Inflammatory macrophage treated with lipopolysaccharide for 4 hours (primary cell): ENCODE data around the gene SNX27.
A peak's percentile ranks its signal among the peaks of the same experiment; 100 is the strongest.
"Not testable (repeated sequence)": the region's sequence is repeated elsewhere in the genome, so short reads cannot be mapped to it uniquely, and the experiment has no call there.

ENCODE experiments used
- DNase-seq: peaks from one replicate; pipeline ENCODE4 v3.0.0-alpha.2; 2020

The SNX27 gene

DNA sequence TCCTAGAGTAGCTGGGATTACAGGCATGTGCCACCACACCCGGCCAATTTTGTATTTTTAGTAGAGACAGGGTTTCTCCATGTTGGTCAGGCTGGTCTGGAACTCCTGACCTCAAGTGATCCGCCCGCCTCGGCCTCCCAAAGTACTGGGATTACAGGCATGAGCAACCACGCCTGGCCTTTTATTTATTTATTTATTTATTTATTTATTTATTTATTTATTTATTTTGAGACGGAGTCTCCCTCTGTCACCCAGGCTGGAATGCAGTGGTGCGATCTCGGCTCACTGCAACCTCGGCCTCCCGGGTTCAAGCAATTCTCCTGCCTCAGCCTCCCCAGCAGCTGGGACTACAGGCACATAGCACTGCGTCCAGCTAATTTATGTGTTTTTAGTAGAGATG lies 31.2 kb downstream of the SNX27 start:
- DNase-seq, result not testable (repeated sequence)

DNA sequence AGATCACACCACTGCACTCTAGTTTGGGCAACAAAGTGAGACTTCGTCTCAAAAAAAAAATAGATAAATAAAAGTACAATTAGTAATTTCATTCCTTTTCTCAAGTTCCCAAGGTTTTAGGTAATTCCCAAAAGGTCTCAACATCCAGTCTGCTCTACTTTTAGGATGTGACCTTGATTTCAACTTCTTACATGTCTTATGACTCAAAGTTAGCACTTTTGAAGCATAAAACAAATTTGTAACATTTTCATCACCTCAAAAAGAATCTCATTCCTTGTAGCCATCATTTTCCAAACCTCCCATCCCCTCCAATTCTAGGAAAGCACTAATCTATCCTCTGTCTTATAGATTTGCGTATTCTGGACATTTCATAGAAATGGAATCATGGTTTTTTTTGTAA lies 32.2 kb downstream of the SNX27 start:
- no peak for DNase-seq

- peak; percentile 69 for DNase-seq
Measured at GRCh38 chr1:151653397-151653796, 41.5 kb downstream of the SNX27 start.

DNA sequence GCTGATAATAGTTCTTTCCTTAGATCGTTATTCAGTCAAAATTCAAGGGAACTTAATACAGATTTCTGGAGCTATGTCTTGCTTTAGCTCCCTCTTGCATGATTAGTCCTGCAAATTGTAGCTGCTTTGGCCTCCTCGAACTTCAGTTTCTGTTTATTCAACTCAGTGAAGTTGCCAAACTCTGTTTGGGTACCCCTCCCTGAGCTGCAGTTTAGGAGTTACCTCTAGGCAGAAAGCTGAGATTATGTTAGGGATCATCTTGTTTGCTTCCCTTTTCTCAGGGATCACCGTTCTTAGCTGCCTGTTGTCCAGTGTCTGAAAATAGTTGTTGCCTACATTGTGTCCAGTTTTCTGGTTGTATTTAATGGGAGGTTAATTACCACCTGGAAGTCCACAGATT lies 43.5 kb downstream of the SNX27 start:
- DNase-seq, result peak; percentile 45

DNA sequence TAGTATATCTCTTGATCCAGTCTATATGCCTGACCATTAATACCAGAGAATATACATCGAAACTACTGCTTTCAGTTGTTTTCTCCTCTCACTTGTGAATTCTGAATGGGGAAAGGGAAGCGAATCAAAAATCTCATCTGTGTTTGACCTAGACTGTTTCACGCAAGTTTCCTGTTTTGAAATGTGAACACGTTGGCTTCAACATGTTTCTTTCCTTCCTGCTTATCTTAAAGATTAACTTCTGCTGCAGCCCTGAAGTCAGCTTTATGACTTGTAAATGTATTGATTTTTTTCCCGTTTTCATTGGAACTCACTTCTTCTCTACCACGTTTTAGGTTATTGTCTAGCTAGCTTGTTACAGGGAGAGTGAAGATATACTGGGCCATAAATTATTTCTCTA lies 49.9 kb downstream of the SNX27 start:
- DNase-seq, result peak; percentile 77

DNA sequence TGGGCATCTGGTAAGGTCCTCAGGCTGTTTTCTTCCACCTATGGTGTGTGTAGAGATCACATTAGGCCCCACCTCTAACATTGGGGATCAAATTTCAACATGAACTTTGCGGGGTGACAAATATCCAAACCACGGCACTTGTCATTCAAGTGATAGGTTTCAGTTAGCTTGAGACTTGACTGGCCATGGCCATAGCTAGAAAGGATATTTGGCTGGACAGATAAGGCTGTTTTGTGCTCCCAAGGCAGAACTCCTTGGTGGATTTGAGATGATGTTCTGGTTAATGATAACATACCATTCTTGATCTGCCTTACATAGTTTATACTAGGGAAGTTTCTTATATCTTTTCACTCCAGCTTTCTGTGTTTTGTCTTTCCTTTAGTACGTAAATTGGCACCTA lies 56.2 kb downstream of the SNX27 start:
- DNase-seq, result no peak

- DNase-seq, result not testable (repeated sequence)
Measured at GRCh38 chr1:151670036-151670675, 58.3 kb downstream of the SNX27 start.

DNA sequence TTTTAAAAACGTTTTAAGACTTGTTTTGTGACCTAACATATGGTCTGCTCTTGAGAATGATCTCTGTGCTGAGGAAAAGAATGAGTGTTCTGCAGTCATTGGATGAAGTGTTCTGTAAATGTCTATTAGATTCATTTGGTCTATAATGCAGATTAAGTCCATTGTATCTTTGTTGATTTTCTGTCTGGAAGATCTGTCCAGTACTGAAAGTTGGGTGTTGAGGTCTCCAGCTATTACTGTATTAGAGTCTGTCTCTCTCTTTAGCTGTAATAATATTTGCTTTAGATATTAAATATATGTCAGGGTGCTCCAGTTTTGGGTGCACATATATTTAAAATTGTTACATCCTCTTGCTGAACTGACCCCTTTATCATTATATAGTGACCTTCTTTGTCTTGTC lies 61.6 kb downstream of the SNX27 start:
- DNase-seq, result no peak

GRCh38 chr1:151680391-151680790 lies 68.5 kb downstream of the SNX27 start:
- no peak for DNase-seq

DNA sequence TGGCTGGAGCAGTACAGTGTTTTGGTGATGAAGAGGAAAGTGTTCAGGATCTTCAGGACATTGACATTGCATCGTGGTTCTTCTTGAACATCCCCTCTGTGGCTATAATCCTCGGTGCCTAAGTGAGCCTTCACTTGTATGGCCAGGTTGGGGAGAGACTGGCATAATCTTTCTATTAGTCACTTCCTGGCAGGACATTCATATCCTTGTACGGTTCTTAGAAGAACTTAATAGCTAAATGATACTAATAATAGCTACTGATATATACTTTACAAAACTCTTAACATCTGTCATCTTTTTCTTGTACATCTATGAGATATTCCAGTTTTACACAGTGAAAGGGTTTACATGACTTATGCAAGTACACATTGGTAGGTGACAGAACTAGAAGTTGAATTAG lies 69.0 kb downstream of the SNX27 start:
- peak; percentile 27 for DNase-seq

DNA sequence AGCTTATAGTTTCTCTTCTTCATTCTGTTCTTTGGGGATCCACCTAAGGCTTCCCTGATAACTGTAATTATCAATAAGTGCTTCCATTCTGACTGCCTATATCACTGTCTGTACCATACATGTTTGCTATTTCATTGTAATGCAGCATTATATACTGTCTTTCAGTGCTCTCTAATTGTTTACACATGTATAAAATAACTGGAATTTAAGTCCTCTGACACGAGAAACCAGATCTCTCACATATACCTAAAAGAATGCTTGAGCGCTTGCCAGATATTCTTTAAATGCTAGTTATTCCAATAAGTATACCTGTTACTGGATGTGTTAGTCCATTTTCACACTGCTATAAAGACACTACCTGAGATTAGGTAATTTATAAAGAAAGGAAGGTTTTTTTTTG lies 70.1 kb downstream of the SNX27 start:
- no peak for DNase-seq

GRCh38 chr1:151682901-151683300 lies 71.1 kb downstream of the SNX27 start:
- DNase-seq, result peak; percentile 50

GRCh38 chr1:151684128-151684527 lies 72.3 kb downstream of the SNX27 start:
- no peak for DNase-seq

- DNase-seq, result peak; percentile 51
Measured at GRCh38 chr1:151686561-151686960, 74.7 kb downstream of the SNX27 start.

GRCh38 chr1:151689494-151689893 lies 77.6 kb downstream of the SNX27 start:
- no peak for DNase-seq

GRCh38 chr1:151692226-151692625 lies 80.4 kb downstream of the SNX27 start:
- peak; percentile 28 for DNase-seq

GRCh38 chr1:151693057-151693651 lies 81.3 kb downstream of the SNX27 start:
- DNase-seq, result peak; percentile 28

- DNase-seq, result no peak
Measured at GRCh38 chr1:151701515-151701914, 89.7 kb downstream of the SNX27 start.

GRCh38 chr1:151702936-151703335 lies 91.1 kb downstream of the SNX27 start:
- no peak for DNase-seq

- DNase-seq, result no peak
Measured at GRCh38 chr1:151703813-151704212, 92.0 kb downstream of the SNX27 start.

GRCh38 chr1:151704246-151704645 lies 92.4 kb downstream of the SNX27 start:
- no peak for DNase-seq

- no peak for DNase-seq
Measured at GRCh38 chr1:151705146-151705545, 93.3 kb downstream of the SNX27 start.

- no peak for DNase-seq
Measured at GRCh38 chr1:151705753-151706463, 94.1 kb downstream of the SNX27 start.
